Measurements from ENCODE around the gene TRIM17.

TRIM17 gene

DNA sequence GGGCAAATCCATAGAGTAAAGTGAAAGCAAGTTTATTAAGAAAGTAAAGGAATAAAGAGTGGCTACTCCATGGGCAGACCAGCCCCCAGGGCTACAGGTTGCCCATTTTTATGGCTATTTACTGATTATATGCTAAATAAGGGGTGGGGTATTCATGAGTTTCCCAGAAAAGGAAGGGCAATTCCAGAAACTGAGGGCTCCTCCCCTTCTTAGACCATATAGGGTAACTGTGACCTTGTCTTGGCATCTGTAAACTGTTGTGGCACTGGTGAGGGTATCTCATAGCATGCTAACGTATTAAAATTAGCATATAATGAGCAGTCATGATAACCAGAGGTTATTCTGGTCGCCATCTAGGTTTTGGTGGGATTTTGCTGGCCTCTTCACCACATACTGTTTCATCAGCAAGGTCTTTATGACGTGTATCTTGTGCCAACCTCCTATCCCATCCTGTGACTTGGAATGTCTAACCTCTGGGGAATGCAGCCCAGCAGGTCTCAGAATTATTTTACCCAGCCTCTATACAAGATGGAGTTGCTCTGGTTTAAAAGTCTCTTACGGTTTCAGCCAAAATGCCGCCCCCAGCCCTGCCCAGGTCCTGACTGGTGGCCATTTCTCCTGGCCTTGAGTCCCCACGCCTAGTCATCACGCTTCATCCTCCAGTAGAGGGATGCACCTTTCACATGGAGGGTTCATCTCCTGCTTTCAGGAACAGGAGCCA lies 982 bp upstream of the TRIM17 start:
- DNase-seq (ENCODE audit: low read depth, low spot score) = no peak

DNA sequence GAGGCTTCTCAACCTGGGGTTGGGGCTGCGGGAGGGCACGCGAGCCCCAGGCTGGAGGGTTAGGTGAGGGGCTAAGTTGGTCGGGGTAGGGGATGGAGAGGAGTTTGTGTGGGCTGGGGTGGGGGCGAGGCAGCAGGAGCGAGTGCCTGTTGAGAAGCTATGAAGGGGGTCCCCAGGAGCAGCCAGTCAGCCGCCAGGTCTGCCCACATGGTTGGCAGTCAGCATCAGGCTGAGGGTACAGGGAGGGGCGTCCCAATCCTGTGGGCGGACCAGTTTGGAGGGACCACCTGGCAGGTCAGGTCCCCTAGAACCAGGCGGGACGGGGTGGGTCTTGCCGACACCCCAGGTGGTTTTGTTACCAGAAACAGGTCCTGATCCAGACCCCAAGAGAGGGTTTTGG lies 400 bp upstream of the TRIM17 start:
- DNase-seq (ENCODE audit: low read depth, low spot score) = no peak

GRCh38 chr1:228415853-228416216 lies 826 bp downstream of the TRIM17 start:
- DNase-seq (ENCODE audit: low read depth, low spot score) = no peak

- DNase-seq (ENCODE audit: low read depth, low spot score) = peak; percentile 34
These were observed 1.4 kb downstream of the TRIM17 start for GRCh38 chr1:228415221-228415620.

DNA sequence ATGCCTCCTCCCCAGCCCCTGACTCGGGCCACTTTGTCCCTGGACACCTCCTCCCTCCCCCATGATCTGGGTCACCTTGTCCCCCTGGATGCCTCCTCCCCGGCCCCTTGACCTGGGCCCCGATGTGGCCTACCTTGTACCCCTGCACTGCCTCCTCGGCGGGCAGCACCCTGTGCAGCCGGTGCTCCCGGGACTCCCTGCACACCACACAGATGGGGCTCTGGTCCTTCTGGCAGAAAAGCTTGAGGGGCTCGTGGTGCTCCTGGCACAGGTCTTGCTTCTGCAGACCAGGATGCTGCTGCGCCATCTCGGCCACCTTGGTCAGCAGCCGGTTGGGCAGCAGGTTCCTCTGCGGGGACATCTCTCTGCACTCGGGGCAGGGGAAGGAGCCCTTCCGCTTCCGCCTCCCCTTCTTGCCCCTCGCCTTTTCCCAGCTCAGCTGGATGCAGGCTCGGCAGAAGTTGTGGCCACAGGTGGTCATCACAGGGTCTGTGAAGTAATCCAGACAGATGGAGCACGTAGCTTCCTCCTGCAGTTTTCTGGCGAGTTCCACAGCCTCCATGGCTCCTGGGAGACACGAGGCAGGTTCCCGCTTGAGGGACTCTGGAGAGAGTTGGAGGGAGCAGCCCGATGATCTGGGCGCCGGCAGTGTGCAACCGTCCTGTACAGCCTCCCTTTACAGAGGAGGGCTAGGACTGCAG lies 2.0 kb downstream of the TRIM17 start:
- no peak for DNase-seq (ENCODE audit: low read depth, low spot score)

- DNase-seq (ENCODE audit: low read depth, low spot score) = no peak
These were observed 3.2 kb downstream of the TRIM17 start for GRCh38 chr1:228413241-228414010.

DNA sequence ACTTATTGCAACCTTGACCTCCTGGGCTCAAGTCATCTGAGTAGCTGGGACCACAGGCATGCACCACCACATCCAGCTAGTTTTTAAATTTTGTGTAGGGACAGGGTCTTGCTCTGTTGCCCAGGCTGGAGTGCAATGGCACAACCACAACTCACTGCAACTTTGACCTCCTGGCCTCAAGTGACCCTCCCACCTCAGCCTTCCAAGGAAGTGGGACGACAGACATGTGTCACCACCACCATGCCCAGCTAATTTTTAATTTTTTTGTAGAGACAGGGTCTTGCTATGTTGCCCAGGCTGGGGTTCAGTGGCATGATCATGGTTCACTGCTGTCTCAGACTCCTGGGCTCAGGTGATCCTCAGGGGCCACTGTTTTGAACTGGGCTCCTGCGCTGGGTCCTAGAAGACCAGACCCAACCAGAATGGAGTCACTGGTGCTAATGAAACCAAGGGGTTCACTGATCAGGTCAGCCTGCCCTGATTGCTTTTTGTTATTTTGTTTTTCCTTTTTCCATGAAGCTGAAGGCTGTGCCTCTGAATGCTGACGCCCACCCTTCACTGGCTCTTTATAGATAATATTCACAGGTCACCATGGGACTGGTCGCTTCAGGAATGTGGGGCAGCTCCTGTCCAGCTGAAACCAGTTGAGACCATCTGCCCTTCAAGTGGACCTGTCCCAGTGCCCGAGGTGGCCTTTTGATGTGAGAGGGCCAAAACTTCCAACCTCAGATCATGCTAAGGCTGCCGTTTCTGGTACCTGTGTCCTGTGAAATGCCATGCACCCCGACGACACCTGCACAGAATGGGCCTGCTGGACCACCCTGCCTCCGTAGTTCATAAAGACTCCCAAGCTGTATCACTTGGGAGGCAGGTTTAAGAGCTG lies 4.9 kb downstream of the TRIM17 start:
- no peak for DNase-seq (ENCODE audit: low read depth, low spot score)

- DNase-seq (ENCODE audit: low read depth, low spot score) = no peak
These were observed 5.5 kb downstream of the TRIM17 start for GRCh38 chr1:228411121-228411520.

DNA sequence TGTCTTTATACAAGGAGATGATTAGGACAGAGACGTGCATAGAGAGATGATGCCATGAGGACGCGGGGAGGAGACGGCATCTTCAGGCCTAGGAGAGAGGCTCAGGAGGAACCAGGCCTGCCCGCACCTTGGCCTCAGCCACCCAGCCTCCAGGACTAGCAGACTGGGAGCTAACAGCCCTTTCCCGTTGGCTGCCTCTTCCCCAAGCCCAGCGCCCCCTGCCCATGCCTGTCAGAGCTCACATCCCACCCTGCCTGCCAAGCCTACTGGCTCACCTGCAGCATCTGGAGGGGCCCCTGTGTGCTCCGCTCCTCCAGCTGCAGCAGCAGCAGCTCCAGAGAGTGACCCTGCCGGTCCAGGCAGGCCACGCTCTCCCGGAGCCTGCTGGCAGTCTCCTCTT lies 6.0 kb downstream of the TRIM17 start:
- DNase-seq (ENCODE audit: low read depth, low spot score) = no peak

DNA sequence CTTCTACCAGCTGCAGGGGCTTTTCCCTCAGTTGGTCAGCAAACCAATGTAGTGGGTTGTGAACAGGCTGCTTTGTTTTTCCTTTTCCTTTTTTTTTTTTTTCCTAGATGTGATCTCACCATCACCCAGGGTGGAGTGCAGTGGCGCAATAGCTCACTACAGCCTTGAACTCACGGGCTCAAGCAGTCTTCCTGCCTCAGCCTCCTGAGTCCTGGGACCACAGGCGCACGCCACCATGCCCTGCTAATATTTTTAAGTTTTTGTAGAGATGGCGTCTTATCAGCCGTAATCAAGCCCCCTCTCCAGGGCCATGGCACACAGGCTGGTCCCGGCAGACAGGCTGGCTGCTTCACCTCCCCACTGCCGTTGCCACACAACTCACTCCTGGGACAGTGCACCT lies 6.6 kb downstream of the TRIM17 start:
- no peak for DNase-seq (ENCODE audit: low read depth, low spot score)

- DNase-seq (ENCODE audit: low read depth, low spot score) = no peak
These were observed 7.5 kb downstream of the TRIM17 start for GRCh38 chr1:228408869-228409805.

- no peak for DNase-seq (ENCODE audit: low read depth, low spot score)
These were observed 8.4 kb downstream of the TRIM17 start for GRCh38 chr1:228408041-228408868.

DNA sequence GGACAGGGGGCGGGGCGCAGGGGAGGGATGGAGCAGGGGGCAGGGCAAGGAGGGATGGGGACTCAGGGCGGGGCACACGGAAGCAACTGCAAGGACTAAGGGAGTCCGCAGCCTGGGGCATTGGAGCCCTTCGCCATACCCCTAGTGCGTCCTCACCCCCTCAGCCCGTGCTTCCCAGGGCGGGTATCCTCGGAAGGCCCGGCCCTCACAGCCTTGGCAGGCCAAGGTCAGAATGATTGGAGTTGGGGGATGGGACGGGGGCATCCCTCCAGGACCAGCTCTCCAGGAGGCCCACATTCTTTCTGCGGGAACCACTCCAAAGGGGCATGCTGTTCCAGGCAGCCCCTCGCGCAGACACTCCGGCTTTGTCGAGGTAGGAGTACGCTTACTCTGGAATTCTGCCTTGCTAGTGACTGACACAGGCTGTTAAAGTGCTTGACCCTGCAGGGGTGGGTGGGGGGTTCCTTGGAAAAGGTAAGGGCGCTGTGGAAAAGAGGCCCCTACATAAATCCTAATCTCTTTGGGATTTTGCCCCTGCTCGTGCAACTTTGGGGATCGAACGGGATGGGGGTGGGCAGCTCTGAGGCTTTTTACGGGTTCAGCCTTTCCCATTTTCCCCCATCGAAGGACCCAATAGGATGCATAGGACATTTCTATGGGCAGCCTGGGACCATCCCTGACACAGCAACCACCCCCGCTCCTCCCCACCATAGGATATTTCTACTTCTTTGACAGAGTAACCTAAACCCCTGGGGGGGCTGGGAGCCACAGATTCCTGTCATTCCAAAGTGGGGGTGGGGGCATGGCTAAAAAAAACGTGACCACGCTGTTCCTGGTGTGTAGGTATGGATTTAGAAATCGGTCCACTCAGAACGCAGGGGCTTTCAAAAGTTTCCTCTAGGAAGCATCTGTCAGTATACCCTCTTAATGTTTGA lies 9.3 kb downstream of the TRIM17 start:
- DNase-seq (ENCODE audit: low read depth, low spot score) = peak; percentile 60

GRCh38 chr1:228405979-228406228 lies 10.8 kb downstream of the TRIM17 start:
- DNase-seq (ENCODE audit: low read depth, low spot score) = no peak

DNA sequence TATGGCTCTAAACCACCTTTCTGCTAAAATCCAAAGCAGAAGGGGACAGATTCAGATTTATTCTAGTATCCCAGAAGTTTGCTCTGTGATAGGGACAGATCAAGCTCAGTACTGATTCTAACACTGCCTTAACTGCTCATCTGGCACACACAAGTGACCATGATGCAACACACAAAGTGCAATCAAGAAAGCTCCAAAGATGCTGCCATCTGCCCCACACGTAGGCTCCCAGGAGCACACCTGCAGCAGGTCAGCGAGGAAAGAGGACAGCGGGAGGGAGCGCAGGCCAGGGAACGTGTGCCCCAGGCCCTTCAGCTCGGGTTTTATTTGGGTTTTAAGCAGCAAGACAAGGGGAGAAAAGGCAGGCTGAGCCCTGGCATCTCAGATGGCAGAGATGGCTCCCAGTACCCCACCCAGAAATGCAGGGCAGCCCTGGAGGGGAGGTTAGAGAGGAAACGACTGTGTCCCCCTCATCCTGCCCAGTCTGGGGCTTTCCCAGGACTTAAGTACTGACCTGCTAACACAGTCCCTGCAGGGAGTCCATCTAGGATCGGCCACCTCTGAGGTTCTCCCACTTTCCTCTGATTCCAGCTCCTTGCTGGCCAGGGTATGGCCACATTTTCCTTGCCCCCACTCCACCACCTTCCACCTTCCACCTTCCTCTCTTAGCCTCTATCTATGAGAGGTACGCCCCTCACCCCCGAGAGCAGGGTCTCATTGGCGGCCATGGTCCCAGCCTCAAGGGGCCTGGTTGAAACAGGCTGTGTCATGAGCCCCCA lies 11.3 kb downstream of the TRIM17 start:
- no peak for DNase-seq (ENCODE audit: low read depth, low spot score)

DNA sequence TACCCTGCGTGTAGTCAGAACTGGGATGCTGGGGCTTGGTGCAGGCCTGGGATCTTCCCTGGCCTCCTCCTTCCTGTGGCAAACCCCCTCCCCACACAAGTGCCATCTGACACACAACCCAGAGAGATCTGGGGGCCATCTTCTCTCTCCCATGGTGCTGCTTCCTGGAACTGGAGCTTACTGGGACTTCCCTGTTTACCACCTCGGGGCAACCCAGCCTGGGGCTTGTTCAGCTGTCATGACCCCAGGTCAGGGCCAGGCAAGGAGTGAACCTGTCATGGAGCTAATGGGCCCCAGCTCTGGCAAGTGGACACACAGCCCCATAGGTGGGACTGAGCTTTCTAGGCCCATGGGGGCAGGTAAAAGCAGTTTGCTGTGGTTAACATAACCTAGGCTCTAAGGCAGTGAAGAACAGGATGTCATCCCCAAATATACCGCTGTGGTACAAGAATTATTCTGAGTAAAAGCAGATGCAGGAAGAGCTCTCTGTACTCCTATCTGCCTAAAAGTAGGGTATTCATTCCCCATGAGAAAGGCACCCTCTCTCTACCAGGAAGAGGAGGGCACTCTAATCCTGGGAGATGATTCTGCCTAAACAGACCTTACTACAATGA lies 12.4 kb downstream of the TRIM17 start:
- no peak for DNase-seq (ENCODE audit: low read depth, low spot score)

GRCh38 chr1:228403231-228403631 lies 13.4 kb downstream of the TRIM17 start:
- DNase-seq (ENCODE audit: low read depth, low spot score) = no peak

- DNase-seq (ENCODE audit: low read depth, low spot score) = no peak
These were observed 14.0 kb downstream of the TRIM17 start for GRCh38 chr1:228402641-228403025.

Data from ELF-1 (cell line).